ENCODE data around the gene ETV1. TPM values are rescaled to one million over a fixed set of nuclear protein-coding genes. Genes with fewer than 3 reads are reported as not detected.

ETV1 gene
- total RNA-seq, 2 experiments from 2014 or later = not detected

DNA sequence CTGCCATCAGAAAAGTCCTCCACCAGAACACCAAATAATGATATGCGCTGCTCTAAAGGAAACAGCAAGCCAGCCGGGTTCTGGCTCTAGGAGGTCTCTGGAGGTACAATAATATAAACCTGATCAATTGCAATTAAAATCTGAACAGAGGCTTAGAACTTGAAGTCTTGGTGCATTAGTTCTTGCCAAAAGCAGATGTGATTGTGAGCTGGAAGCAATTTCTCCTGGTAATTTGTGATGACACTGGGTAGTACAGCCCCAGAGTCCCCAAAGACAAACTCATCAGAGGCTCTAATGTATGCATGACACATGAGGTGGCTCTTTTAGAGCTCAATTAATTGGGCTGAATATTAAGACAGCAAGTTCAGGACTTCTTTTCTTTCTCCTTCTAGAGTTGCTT is 3.3 kb downstream of the ETV1 start:
- Mint-ChIP-seq H3K9me3 (no peaks in the 10 kb centered on the region), H3K4me1 (ENCODE audit: low read depth) (no peaks in the 10 kb centered on the region), H3K27me3 (peaks cover 38% of the 10 kb centered on the region), H3K36me3 (ENCODE audit: low read depth) (no peaks in the 10 kb centered on the region), H3K27ac (no peak overlapping the region), H3K4me3 (no peak overlapping the region)
- H3K9me3 ChIP-seq (ENCODE audit: control insufficient read depth in 1 of 2, insufficient read depth in 1 of 2, low read length in 2 of 2) = peaks cover 0 to 2% of the 10 kb centered on the region in 2 experiments
- CTCF ChIA-PET = no interaction called here
- peaks cover 25% of the 10 kb centered on the region for H3K4me1 ChIP-seq (ENCODE audit: insufficient read depth, low read length)
- no peak for TF ChIP-seq CTCF (IDR thresholded peaks at IDR 0.05)
- intact Hi-C loops (cut with DNase I, micrococcal nuclease) = no loop called here
- no peak overlapping the region for H3K4me3 ChIP-seq (ENCODE audit: low read length)
- DNase-seq (no peak), ATAC-seq (ENCODE audit: poor library complexity) (no peak)
- no peaks in the 10 kb centered on the region for H3K36me3 ChIP-seq (ENCODE audit: insufficient read depth, low read length)
- peaks cover 23 to 32% of the 10 kb centered on the region in 2 experiments for H3K27me3 ChIP-seq (ENCODE audit: control insufficient read depth in 1 of 2, insufficient read depth in 2 of 2, low read length in 2 of 2)
- H3K27ac ChIP-seq (ENCODE audit: low read depth in 1 of 2, low read length in 2 of 2) = no peak overlapping the region
- POLR2A ChIA-PET = no interaction called here

- no peak overlapping the region for H3K27ac Mint-ChIP-seq
- no peak overlapping the region for H3K27ac ChIP-seq (ENCODE audit: low read depth in 1 of 2, low read length in 2 of 2)
- no peak for ATAC-seq (ENCODE audit: poor library complexity)
These were observed 4.4 kb downstream of the ETV1 start for GRCh38 chr7:13984831-13985685.

GRCh38 chr7:13984061-13984460 is 5.4 kb downstream of the ETV1 start:
- no peak overlapping the region for H3K27ac Mint-ChIP-seq
- H3K4me3 ChIP-seq (ENCODE audit: low read length) = no peak overlapping the region
- H3K27ac ChIP-seq (ENCODE audit: low read depth in 1 of 2, low read length in 2 of 2) = no peak overlapping the region
- no peaks in the 10 kb centered on the region for H3K4me1 Mint-ChIP-seq (ENCODE audit: low read depth)
- ChIA-PET POLR2A (no interaction called here), CTCF (interaction anchor here (0.7 kb wide), 1 partner anchor 46 kb away, joined by 3 read pairs; no protein-coding TSS in a partner anchor)
- ATAC-seq (ENCODE audit: poor library complexity) (no peak), DNase-seq (no peak)
- no peaks in the 10 kb centered on the region for H3K36me3 ChIP-seq (ENCODE audit: insufficient read depth, low read length)
- H3K4me3 Mint-ChIP-seq = no peak overlapping the region
- H3K9me3 Mint-ChIP-seq = no peaks in the 10 kb centered on the region
- no peak for TF ChIP-seq CTCF (IDR thresholded peaks at IDR 0.05)
- intact Hi-C loops (cut with DNase I, micrococcal nuclease) = no loop called here
- peaks cover 38% of the 10 kb centered on the region for H3K27me3 Mint-ChIP-seq
- peaks cover 6% of the 10 kb centered on the region for H3K4me1 ChIP-seq (ENCODE audit: insufficient read depth, low read length)
- H3K36me3 Mint-ChIP-seq (ENCODE audit: low read depth) = no peaks in the 10 kb centered on the region
- H3K9me3 ChIP-seq (ENCODE audit: control insufficient read depth in 1 of 2, insufficient read depth in 1 of 2, low read length in 2 of 2) = no peaks in the 10 kb centered on the region
- H3K27me3 ChIP-seq (ENCODE audit: control insufficient read depth in 1 of 2, insufficient read depth in 2 of 2, low read length in 2 of 2) = peaks cover 5 to 13% of the 10 kb centered on the region in 2 experiments

More at GRCh38 chr7:13984831-13985685, 4.4 kb downstream of the ETV1 start:
- Histone ChIP-seq H3K4me3 (ENCODE audit: low read length) (no peak overlapping the region), H3K9me3 (ENCODE audit: control insufficient read depth in 1 of 2, insufficient read depth in 1 of 2, low read length in 2 of 2) (no peaks in the 10 kb centered on the region), H3K27me3 (ENCODE audit: control insufficient read depth in 1 of 2, insufficient read depth in 2 of 2, low read length in 2 of 2) (peaks cover 14 to 23% of the 10 kb centered on the region in 2 experiments), H3K36me3 (ENCODE audit: insufficient read depth, low read length) (no peaks in the 10 kb centered on the region), H3K4me1 (ENCODE audit: insufficient read depth, low read length) (peaks cover 16% of the 10 kb centered on the region)
- POLR2A ChIA-PET = no interaction called here
- Mint-ChIP-seq H3K4me1 (ENCODE audit: low read depth) (no peaks in the 10 kb centered on the region), H3K27me3 (peaks cover 38% of the 10 kb centered on the region), H3K4me3 (no peak overlapping the region), H3K36me3 (ENCODE audit: low read depth) (no peaks in the 10 kb centered on the region), H3K9me3 (no peaks in the 10 kb centered on the region)
- no peak for TF ChIP-seq CTCF (IDR thresholded peaks at IDR 0.05)
- intact Hi-C loops (cut with DNase I, micrococcal nuclease) = no loop called here
- DNase-seq = no peak
- CTCF ChIA-PET = interaction anchor here (0.7 kb wide), 1 partner anchor 45 kb away, joined by 3 read pairs; no protein-coding TSS in a partner anchor
